Subcutaneous adipose tissue (tissue), 4 donors: Measurements from ENCODE around the gene LYPD5. TPM values are rescaled to one million over a fixed set of nuclear protein-coding genes. Genes with fewer than 3 reads are reported as not detected.

Source experiments
- total RNA-seq, 4 donors: library from RNA; depleted of rRNA; stranded (reverse); fragments of >200 nt; gene quantifications; one replicate each; pipeline ENCODE4 v1.1.0, GENCODE V29; 2016
- TF ChIP-seq, protein P1 (sequence below): fragments of 450-650 bp; IDR thresholded peaks from one replicate; pipeline ENCODE4 v1.5.1; 2016; ENCODE audit warnings: low read depth, mild to moderate bottlenecking, control low read depth, antibody characterized with exemption, moderate library complexity

Gene LYPD5
- total RNA-seq, 4 donors from 2014 or later: 0.22 to 0.94 (median 0.51) TPM; not detected in 1

GRCh38 chr19:43754253-43754502, 48.1 kb downstream of the LYPD5 start:
- TF ChIP-seq, protein P1, sequence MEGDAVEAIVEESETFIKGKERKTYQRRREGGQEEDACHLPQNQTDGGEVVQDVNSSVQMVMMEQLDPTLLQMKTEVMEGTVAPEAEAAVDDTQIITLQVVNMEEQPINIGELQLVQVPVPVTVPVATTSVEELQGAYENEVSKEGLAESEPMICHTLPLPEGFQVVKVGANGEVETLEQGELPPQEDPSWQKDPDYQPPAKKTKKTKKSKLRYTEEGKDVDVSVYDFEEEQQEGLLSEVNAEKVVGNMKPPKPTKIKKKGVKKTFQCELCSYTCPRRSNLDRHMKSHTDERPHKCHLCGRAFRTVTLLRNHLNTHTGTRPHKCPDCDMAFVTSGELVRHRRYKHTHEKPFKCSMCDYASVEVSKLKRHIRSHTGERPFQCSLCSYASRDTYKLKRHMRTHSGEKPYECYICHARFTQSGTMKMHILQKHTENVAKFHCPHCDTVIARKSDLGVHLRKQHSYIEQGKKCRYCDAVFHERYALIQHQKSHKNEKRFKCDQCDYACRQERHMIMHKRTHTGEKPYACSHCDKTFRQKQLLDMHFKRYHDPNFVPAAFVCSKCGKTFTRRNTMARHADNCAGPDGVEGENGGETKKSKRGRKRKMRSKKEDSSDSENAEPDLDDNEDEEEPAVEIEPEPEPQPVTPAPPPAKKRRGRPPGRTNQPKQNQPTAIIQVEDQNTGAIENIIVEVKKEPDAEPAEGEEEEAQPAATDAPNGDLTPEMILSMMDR: no peak

DNA sequence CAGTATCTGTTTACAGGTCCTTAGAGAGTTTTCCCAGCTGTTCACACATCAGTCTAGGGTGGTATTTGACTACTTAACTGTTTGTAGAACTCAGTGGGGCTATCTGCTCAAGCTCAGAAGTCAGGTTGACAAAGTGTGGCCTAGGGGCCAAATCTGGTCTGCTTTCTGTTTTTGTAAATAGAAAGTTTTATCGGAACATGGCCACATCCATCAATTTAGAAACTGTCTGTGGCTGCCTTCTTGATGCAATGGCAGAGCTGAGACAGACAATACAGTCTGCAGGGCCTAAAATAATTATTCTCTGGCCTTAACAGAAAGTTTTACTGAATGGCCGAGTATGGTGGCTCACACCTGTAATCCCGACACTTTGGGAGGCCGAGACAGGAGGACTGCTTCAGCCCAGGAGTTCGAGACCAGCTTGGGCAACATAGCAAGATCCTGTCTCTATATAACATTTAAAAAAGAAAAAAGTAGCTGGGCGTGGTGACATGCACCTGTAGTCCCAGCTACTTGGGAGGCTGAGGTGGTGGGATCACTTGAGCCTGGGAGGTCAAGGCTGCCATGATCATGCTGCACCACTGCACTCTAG, 49.9 kb downstream of the LYPD5 start:
- TF ChIP-seq, protein P1: no peak

GRCh38 chr19:43751466-43752220, 50.6 kb downstream of the LYPD5 start:
- TF ChIP-seq, protein P1: no peak

DNA sequence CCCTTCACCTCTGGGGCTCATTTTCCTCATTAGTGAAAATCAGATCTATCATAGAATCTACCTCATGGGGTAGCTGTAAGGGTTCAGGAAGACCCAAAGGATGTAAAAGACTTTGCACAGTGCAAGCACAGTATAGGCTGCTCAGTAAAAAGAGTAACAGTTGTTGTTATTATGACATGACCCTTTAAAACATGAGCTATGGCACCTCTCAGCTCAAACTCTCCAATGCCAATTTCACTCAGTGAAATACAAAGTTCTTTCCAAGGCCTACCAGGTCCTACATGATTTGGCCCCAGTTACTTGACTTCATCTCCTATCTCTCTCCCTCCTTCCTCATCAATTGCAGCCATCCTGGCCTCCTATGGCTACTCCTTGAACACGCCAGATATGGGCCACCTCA, 52.3 kb downstream of the LYPD5 start:
- TF ChIP-seq, protein P1: no peak

DNA sequence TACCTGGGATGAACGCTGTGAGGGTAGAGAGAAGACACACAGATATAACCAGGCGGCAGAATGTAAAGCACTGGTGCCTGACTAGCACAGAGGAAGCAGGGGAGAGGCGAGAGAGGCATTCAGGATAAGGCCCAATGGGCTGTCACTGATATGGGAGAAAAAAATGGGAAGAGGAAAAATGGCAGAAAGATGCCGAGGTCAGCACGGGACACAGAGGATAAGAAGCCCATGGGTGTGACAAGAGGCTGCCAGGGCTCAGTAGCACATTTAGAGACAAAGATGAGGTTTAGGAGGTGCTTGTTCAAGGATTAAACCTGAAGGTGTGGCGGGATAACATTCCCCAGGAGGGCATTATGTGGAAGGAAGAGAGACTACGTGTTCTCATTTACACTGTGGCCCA, 53.1 kb downstream of the LYPD5 start:
- TF ChIP-seq, protein P1: no peak

DNA sequence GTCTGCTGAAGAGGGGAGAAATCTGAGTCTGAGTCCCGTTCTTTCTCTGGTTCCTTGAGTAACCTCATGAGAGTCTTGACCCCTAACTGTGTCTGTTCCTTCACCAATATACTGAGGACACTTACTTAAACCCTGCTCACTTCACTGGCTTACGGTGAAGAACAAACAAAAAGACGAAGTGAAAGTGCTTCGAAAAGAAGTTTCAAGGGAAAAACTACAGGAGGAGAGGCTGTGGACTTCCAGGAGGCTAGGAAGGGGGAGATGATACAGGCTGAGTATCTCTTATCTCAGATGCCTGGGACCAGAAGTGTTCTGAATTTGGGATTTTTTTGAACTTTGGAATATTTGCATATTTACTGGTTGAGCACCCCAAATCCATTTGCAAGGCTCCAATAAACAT, 53.6 kb downstream of the LYPD5 start:
- TF ChIP-seq, protein P1: no peak

GRCh38 chr19:43748205-43748594, 54.0 kb downstream of the LYPD5 start:
- TF ChIP-seq, protein P1: no peak
